ENCODE measurements around the gene OR6C2. TPM values are rescaled to one million over a fixed set of nuclear protein-coding genes. Genes with fewer than 3 reads are reported as not detected.
"Not testable (repeated sequence)": the region's sequence is repeated elsewhere in the genome, so short reads cannot be mapped to it uniquely, and the experiment has no call there.

OR6C2 gene
- total RNA-seq, 6 experiments from 2014 or later: not detected

DNA sequence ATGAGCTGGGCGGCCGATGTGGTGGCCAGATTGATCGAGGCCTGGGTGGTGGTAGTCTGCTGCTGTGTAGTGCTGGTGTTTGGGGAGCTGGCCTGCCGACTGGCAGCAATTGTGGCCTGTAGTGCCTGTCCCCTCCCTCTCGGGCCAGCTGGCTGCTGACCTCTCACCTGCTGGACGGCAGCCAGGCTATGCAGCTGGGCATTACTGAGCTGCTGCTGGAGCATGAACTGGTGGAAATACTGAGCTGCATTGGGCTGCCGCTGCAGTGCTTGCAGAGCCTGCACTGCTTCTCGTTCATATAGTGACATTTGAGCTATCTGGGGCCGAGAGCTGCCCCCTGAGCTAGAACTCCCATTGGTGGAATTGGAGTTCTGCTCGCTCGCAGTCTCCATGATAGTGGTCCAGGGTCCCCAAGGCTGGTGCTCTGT, 29.5 kb upstream of the OR6C2 start:
- H3K36me3 ChIP-seq; H3K27me3 ChIP-seq; intact Hi-C loops (cut with DNase I); H3K9me3 ChIP-seq; H3K27ac ChIP-seq; H3K4me1 ChIP-seq: not testable (repeated sequence)
- no CpG with 5 or more reads among the region's 11 CpGs for WGBS (ENCODE audit: insufficient coverage, low coverage, low lambda C conversion rate, missing lambda C conversion rate)
- peak overlapping the region in 1 of 3 donors; percentile 24 for H3K4me3 ChIP-seq
- peak; percentile 85 to 88 (median 86) for ATAC-seq
- DNase-seq: peak in 1 of 3 donors; percentile 15

DNA sequence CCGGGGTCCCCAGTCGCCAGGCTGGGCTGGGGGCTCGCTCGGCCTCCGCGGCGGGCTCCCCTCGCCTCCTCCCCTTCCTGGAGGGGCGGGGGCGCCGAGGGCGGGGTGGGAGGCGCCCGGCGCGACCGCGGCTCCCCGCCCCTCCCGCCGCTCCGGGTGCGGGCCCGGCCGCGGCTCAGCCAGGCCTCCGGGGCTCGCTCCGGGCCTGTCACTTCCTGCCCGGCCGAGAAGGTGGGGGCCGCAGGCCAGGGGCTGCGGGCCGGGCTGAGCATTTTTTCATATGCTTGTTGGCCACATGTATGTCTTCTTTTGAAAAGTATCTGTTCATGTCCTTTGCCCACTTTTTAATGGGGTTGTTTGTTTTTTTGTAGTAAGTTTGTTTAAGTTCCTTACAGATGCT, 29.0 kb upstream of the OR6C2 start:
- H3K36me3 ChIP-seq; H3K4me1 ChIP-seq; H3K9me3 ChIP-seq; H3K27me3 ChIP-seq; intact Hi-C loops (cut with DNase I); DNase-seq; H3K27ac ChIP-seq: not testable (repeated sequence)
- 0% methylated on average over 1 of the region's 34 CpGs for WGBS (ENCODE audit: insufficient coverage, low coverage, low lambda C conversion rate, missing lambda C conversion rate)
- ATAC-seq: peak; percentile 68 to 77 (median 70)
- peak overlapping the region in 1 of 3 donors; percentile 24 for H3K4me3 ChIP-seq

DNA sequence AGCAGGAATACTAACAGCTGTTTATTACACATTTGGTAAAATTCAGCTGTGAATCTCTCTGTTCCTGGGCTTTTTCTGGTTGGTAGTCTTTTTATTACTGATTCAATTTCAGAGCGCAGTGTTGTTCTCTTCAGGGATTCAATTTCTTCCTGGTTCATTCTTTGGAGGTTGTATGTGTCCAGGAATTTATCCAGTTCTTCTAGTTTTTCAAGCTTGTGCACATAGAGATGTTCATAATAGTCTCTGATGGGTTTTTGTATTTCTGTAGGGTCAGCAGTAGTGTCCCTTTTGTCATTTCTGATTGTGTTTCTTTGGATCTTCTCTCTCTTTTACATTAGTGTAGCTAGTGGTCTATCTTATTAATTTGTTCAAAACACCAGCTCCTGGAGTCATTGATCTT, 26.9 kb upstream of the OR6C2 start:
- H3K4me3 ChIP-seq: no peak overlapping the region
- H3K27ac ChIP-seq: no peak overlapping the region
- TF ChIP-seq CTCF (IDR thresholded peaks at IDR 0.05) (no peak), POLR2A (IDR thresholded peaks at IDR 0.05) (no peak)
- H3K36me3 ChIP-seq: no peaks in the 10 kb centered on the region
- intact Hi-C loops (cut with DNase I): no loop called here
- ATAC-seq (no peak), DNase-seq (no peak)
- H3K4me1 ChIP-seq: no peaks in the 10 kb centered on the region
- 100% methylated on average over 1 of the region's 1 CpG for WGBS (ENCODE audit: insufficient coverage, low coverage, low lambda C conversion rate, missing lambda C conversion rate)
- H3K27me3 ChIP-seq: no peaks in the 10 kb centered on the region
- no peaks in the 10 kb centered on the region for H3K9me3 ChIP-seq

GRCh38 chr12:55420307-55420962, 23.4 kb upstream of the OR6C2 start:
- Histone ChIP-seq H3K27ac (no peak overlapping the region), H3K9me3 (no peaks in the 10 kb centered on the region), H3K27me3 (no peaks in the 10 kb centered on the region), H3K4me3 (no peak overlapping the region), H3K4me1 (no peaks in the 10 kb centered on the region), H3K36me3 (no peaks in the 10 kb centered on the region)
- no peak for DNase-seq
- no peak for ATAC-seq
- WGBS (ENCODE audit: insufficient coverage, low coverage, low lambda C conversion rate, missing lambda C conversion rate): 80% methylated on average over 2 of the region's 2 CpGs
- TF ChIP-seq POLR2A (IDR thresholded peaks at IDR 0.05): no peak
- TF ChIP-seq CTCF (IDR thresholded peaks at IDR 0.05): no peak
- intact Hi-C loops (cut with DNase I): no loop called here

DNA sequence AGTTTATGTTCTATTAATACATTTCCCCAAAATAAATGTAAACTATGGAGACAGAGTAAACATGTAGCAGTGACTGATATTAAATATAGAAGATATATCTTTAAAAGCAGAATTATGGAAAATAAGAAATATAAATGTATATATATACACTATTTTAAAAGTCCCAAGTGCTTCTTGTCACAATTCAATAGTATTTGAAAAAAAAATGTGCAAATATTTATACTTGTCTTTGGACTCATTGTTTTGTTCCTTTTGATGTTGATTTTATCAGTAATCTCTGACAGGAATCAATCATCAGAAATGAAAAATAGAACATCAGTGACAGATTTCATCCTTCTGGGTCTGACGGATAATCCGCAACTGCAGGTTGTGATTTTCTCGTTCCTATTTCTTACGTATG, 17.9 kb upstream of the OR6C2 start, which contains the start of gene OR6C76:
OR6C76 (plus strand) TSS at position 301 of the 400 bp plus-strand sequence; CDS start at position 301, 0 bp downstream.
- H3K9me3 ChIP-seq: no peaks in the 10 kb centered on the region
- intact Hi-C loops (cut with DNase I): no loop called here
- no peaks in the 10 kb centered on the region for H3K36me3 ChIP-seq
- H3K27ac ChIP-seq: no peak within 1 kb of the TSS
- H3K4me3 ChIP-seq: no peak within 1 kb of the TSS
- H3K4me1 ChIP-seq: no peaks in the 10 kb centered on the region
- 67% methylated on average over 4 of the region's 4 CpGs for WGBS (ENCODE audit: insufficient coverage, low coverage, low lambda C conversion rate, missing lambda C conversion rate)
- DNase-seq (no peak), ATAC-seq (no peak)
- TF ChIP-seq POLR2A (IDR thresholded peaks at IDR 0.05) (no peak), CTCF (IDR thresholded peaks at IDR 0.05) (no peak)
- peaks cover 0 to 3% of the 10 kb centered on the region in 2 donors for H3K27me3 ChIP-seq

Measured in right lobe of liver (tissue), 6 donors.